Stimulated activated CD4-positive, alpha-beta T cell treated with anti-CD3 and anti-CD28 coated beads, Interleukin-1b, Interleukin-23, amount 100 ng/mL, for 24 hours (primary cell): ENCODE results near the gene GAS7.

ENCODE experiments used
- DNase-seq, 4 experiments: peaks; one replicate each; pipeline ENCODE4 v3.0.0-alpha.2; 2020; ENCODE audit warnings: low read depth in 4 of 4, low spot score in 1 of 4

The GAS7 gene

DNA sequence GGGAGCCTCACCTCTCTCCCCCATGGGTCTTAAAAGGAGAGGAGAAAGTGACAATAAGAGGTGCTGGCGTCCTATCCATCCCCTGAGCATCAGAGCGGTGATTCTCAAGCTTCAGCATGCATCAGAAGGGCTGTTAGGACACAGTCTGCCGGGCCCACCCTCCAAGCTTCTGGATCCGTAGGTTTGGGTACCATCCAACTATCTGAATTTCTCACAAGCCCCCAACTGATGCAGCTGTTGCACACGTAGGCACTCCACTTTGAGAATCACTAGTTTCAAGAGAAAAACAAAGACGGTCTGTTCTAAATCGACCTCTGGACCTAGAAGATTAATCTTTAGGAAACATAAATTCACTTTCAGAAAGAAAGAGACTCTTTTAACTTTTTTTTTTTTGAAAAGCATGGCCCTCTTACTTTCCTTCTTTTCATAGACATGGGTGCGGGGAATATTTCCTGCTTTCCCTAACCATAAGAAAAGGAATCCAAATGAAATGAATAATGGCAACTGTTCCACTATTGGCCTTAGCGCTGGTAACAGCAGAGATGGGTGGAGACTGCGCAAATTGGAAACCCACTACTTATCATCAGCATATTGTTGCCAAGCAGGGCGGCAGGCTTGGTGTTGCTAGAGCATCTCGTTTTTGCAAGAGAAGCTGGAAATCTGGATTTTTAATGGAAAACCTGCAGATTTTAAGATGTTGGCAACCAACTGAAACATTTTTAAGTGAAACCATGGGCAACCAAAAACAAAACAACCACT, 144.4 kb downstream of the GAS7 start:
- DNase-seq = no peak

- no peak for DNase-seq
Measured at GRCh38 chr17:10052106-10052813, 146.1 kb downstream of the GAS7 start.

- no peak for DNase-seq
Measured at GRCh38 chr17:10051112-10051511, 147.3 kb downstream of the GAS7 start.

DNA sequence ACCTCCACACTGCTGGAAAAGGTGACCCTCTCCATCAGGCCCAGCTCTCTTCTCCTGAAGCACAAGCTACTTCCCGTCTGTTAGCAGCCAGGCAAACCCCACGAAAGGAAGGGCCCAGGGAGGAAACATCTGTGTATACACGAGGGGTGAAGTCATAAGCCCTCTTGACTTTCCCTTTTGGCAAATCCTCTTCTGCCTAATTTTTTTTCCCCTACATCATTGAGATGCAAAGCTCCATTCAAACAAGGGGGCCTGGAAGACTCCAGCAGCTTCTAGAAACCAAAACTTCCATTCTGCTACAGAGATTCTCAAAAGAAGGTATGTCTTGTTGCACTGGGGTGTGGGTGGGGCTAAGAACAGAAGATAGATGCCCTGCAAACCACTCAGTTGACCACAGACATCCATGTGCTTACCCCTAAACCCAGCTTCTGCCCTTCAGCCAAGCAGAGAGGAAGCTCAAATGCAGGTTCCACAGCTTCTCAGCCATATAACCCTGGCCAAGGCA, 147.8 kb downstream of the GAS7 start:
- no peak for DNase-seq

- no peak for DNase-seq
Measured at GRCh38 chr17:10048629-10049350, 149.6 kb downstream of the GAS7 start.

- DNase-seq = no peak
Measured at GRCh38 chr17:10046786-10047785, 151.3 kb downstream of the GAS7 start.

DNA sequence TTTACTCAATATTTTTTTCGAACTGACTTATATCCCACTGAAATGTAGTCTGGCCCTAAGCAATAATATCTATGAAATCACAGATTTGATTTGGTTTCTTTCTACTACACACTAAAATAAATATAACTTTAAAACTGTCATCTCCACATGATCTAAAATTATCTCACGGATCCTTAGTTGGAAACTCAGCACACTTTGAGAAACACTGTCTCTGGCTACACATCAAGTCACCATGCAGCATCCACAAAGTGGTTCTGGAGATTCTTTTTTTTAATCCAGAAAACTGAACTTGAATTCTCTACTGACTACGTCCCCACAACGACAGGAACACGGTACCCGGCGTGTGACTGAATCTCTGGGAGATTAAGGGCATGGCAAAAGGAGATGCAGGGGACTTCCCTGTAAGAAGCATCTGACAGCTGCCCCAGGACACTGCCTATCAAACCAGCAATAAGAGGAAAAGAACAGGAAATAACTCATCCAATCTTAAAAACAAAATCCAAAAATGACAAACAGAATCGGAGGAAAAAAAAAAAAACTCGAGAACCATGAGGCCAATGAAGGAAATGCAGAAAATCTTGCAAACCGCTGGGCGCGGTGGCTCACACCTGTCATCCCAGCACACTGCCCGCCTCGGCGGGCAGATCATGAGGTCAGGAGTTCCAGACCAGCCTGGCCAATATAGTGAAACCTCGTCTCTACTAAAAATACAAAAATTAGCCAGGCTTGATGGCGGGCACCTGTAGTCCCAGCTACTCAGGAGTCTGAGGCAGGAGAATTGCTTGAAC, 152.3 kb downstream of the GAS7 start:
- no peak for DNase-seq

DNA sequence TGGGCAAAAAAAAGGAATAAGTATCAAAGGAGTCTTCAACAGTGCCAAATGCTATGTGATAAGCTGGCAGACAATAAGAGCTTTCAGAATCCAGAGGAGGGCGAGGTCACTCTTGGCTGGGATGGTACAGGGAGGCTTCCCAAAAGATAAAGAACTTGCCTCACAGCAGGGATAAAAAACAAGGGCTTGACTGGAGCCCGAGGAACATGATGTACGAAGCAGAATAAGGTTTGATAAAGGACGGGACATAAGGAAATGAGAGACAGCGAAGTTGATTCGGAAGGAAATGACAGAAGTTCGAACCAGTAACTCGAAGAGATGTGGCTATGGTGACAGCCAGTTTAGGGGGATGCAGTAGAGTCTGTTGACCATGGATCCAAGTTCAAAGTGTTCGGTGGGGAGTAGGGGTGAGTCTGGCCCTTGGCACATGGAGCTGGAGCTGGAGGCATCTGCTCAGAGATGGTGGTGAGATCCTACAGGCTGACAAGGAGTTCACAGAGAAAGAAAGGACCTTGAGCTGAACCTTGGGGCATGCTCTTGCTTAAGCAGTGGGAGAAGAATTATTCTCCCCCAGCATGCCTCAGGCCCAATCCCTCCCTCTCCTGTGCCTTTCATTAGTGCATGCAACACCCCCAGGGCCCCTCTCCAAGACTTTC, 155.7 kb downstream of the GAS7 start:
- no peak for DNase-seq

GRCh38 chr17:10041916-10042588, 156.4 kb downstream of the GAS7 start:
- DNase-seq = no peak

DNA sequence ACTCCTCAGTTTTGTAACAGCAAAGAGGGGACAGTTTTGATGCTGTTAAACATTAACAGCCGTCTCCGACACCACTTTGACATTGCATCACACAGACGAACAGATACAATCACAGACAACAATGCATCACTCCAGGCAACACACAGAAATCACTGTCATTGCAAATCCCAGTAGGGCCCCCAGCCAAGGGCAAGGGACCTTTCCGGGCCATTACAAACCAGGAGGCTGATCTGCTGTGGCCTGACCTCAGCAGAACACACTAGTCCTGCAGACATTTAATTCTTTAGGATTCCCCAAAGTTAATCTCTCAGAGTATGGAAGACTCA, 157.2 kb downstream of the GAS7 start:
- DNase-seq = no peak

GRCh38 chr17:10036511-10037061, 161.8 kb downstream of the GAS7 start:
- DNase-seq = no peak

DNA sequence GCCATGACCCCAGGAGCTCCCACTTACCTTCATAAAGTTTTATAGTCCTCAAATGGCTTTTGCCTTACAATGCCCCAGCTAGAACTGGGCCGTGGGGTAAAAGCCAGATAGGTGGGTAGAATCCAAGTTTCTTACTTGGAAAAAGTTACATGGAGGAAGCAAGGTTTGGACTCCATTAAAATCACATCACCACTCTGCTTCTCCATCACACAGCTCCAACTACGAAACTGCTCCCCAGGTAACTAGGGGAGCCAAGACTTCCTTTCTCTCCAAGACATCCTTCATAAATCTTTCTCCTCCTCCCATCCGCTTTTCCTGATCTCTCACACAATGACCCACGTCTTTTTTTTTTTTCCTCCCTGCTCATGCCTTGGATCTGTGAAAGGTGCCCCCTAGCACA, 162.5 kb downstream of the GAS7 start:
- no peak for DNase-seq

GRCh38 chr17:10034719-10035475, 163.5 kb downstream of the GAS7 start:
- no peak for DNase-seq

GRCh38 chr17:10033959-10034358, 164.4 kb downstream of the GAS7 start:
- no peak for DNase-seq

- DNase-seq = no peak
Measured at GRCh38 chr17:10033449-10033848, 165.0 kb downstream of the GAS7 start.

- no peak for DNase-seq
Measured at GRCh38 chr17:10032118-10032852, 166.1 kb downstream of the GAS7 start.

DNA sequence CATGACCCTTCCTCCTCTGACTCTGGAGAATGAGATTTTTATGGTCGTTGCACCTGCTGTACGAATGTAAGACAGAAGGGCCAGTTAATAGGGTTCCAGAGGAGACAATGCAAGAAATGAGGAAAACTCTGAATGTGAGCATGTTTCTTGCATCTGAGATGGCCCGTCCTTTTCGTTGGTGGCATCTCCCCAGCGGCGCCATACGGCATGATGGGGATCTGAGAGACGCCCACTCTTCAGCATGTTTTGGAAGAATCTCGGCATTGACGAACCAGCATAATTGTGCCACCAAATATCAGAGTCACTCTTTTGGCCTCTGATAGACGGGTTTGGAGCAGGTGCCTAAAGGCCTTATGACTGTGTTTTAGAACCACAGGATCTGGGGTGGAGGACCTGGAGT, 166.8 kb downstream of the GAS7 start:
- no peak for DNase-seq
